Calu3 (cell line): ENCODE measurements around the gene ZG16. TPM values are rescaled to one million over a fixed set of nuclear protein-coding genes. Genes with fewer than 3 reads are reported as not detected.
"Not testable (repeated sequence)": the region's sequence is repeated elsewhere in the genome, so short reads cannot be mapped to it uniquely, and the experiment has no call there.

Experiments used
- BruUV-seq: library from RNA; stranded (reverse); fragments of 400-500 nt; replicated peaks from 2 replicates; lab custom pipeline; 2021; lab: Mats Ljungman, UMichigan
- CTCF ChIA-PET: fragments of 300-600 bp; sonication (Branson Sonifier 250); formaldehyde crosslinking; loops from one replicate; lab custom pipeline; 2022; ENCODE audit warnings: antibody characterized with exemption; lab: Charles Lee
- DNase-seq: peaks from one replicate; pipeline ENCODE4 v3.0.0; 2022
- H3K27ac Mint-ChIP-seq: one replicate; pipeline ENCODE4 v1.8.0; 2022; ENCODE audit warnings: mixed read lengths; ENCODE audit not compliant: unreplicated experiment
- H3K27me3 Mint-ChIP-seq: one replicate; pipeline ENCODE4 v1.8.0; 2022; ENCODE audit warnings: mixed read lengths; ENCODE audit not compliant: unreplicated experiment
- H3K36me3 Mint-ChIP-seq: one replicate; pipeline ENCODE4 v1.8.0; 2022; ENCODE audit warnings: mild to moderate bottlenecking, moderate library complexity, mixed read lengths; ENCODE audit not compliant: insufficient read depth, unreplicated experiment
- H3K4me1 Mint-ChIP-seq: one replicate; pipeline ENCODE4 v1.8.0; 2022; ENCODE audit warnings: mild to moderate bottlenecking, low read depth, mixed read lengths; ENCODE audit not compliant: unreplicated experiment
- H3K4me3 Mint-ChIP-seq: one replicate; pipeline ENCODE4 v1.8.0; 2022; ENCODE audit warnings: mild to moderate bottlenecking, low read depth, moderate library complexity, mixed read lengths; ENCODE audit not compliant: unreplicated experiment
- H3K9me3 Mint-ChIP-seq: one replicate; pipeline ENCODE4 v1.8.0; 2022; ENCODE audit warnings: low read depth, mixed read lengths; ENCODE audit not compliant: unreplicated experiment
- CTCF ChIP-seq: fragments of 200-600 bp; IDR thresholded peaks from one replicate; pipeline ENCODE4 v1.8.0; 2022; ENCODE audit warnings: antibody characterized with exemption; ENCODE audit not compliant: unreplicated experiment
- intact Hi-C: fragments of 100-400 bp; cut with micrococcal nuclease; formaldehyde crosslinking; loops from one replicate; pipeline ENCODE4 v1.10.0; 2022; ENCODE audit not compliant: unreplicated experiment
- total RNA-seq: library from RNA; stranded (reverse); gene quantifications from 2 replicates; pipeline ENCODE4 v1.2.3, GENCODE V29; 2022

ZG16 gene
- total RNA-seq, 1 experiment from 2014 or later, result not detected

- intact Hi-C loops, result no loop called here
- H3K27ac Mint-ChIP-seq, result no peak overlapping the region
- CTCF ChIA-PET, result interaction anchor here (0.7 to 1.1 kb wide), 4 partner anchors 16 to 1477 kb away, joined by 3 to 4 read pairs (median 4); no protein-coding TSS in a partner anchor
- no peak for TF ChIP-seq CTCF
- peaks cover 13% of the 10 kb centered on the region for H3K4me1 Mint-ChIP-seq
- DNase-seq, result peak; percentile 38
- no TSS peak for BruUV-seq
- no peaks in the 10 kb centered on the region for H3K9me3 Mint-ChIP-seq
- peaks cover 23% of the 10 kb centered on the region for H3K27me3 Mint-ChIP-seq
- H3K36me3 Mint-ChIP-seq, result no peaks in the 10 kb centered on the region
- no peak overlapping the region for H3K4me3 Mint-ChIP-seq
Observed at GRCh38 chr16:29738514-29738913, 39.5 kb upstream of the ZG16 start.

- H3K9me3 Mint-ChIP-seq, intact Hi-C loops, H3K36me3 Mint-ChIP-seq, CTCF ChIA-PET, BruUV-seq, DNase-seq, H3K4me3 Mint-ChIP-seq, H3K27ac Mint-ChIP-seq: not testable (repeated sequence)
- Mint-ChIP-seq H3K27me3 (peaks cover 14% of the 10 kb centered on the region), H3K4me1 (peaks cover 13% of the 10 kb centered on the region)
Observed at GRCh38 chr16:29739927-29740629, 38.0 kb upstream of the ZG16 start.

GRCh38 chr16:29740630-29741015 is 37.4 kb upstream of the ZG16 start:
- intact Hi-C loops, BruUV-seq, DNase-seq, CTCF ChIA-PET, H3K9me3 Mint-ChIP-seq, H3K27me3 Mint-ChIP-seq, H3K27ac Mint-ChIP-seq, H3K36me3 Mint-ChIP-seq, H3K4me3 Mint-ChIP-seq: not testable (repeated sequence)
- peaks cover 13% of the 10 kb centered on the region for H3K4me1 Mint-ChIP-seq

- no peak for DNase-seq
- TF ChIP-seq CTCF, result no peak
- Mint-ChIP-seq H3K27me3 (peaks cover 10% of the 10 kb centered on the region), H3K4me3 (no peak overlapping the region), H3K9me3 (no peaks in the 10 kb centered on the region), H3K4me1 (peaks cover 10% of the 10 kb centered on the region), H3K27ac (no peak overlapping the region), H3K36me3 (no peaks in the 10 kb centered on the region)
- CTCF ChIA-PET, result interaction anchor here (0.8 kb wide), 1 partner anchor 26 kb away, joined by 7 read pairs; no protein-coding TSS in a partner anchor
- no TSS peak for BruUV-seq
- intact Hi-C loops, result no loop called here
Observed at GRCh38 chr16:29742683-29743275, 35.3 kb upstream of the ZG16 start.

- Mint-ChIP-seq H3K27me3 (peaks cover 10% of the 10 kb centered on the region), H3K36me3 (no peaks in the 10 kb centered on the region), H3K27ac (no peak overlapping the region), H3K4me1 (peaks cover 3% of the 10 kb centered on the region), H3K4me3 (no peak overlapping the region), H3K9me3 (no peaks in the 10 kb centered on the region)
- BruUV-seq, result no TSS peak
- intact Hi-C loops, result no loop called here
- no peak for TF ChIP-seq CTCF
- DNase-seq, result no peak
- CTCF ChIA-PET, result interaction anchor here (0.8 kb wide), 1 partner anchor 27 kb away, joined by 7 read pairs; no protein-coding TSS in a partner anchor
Observed at GRCh38 chr16:29743475-29743826, 34.6 kb upstream of the ZG16 start.
